ENCODE results near the gene DAPP1.

- TF ChIP-seq, protein P1, sequence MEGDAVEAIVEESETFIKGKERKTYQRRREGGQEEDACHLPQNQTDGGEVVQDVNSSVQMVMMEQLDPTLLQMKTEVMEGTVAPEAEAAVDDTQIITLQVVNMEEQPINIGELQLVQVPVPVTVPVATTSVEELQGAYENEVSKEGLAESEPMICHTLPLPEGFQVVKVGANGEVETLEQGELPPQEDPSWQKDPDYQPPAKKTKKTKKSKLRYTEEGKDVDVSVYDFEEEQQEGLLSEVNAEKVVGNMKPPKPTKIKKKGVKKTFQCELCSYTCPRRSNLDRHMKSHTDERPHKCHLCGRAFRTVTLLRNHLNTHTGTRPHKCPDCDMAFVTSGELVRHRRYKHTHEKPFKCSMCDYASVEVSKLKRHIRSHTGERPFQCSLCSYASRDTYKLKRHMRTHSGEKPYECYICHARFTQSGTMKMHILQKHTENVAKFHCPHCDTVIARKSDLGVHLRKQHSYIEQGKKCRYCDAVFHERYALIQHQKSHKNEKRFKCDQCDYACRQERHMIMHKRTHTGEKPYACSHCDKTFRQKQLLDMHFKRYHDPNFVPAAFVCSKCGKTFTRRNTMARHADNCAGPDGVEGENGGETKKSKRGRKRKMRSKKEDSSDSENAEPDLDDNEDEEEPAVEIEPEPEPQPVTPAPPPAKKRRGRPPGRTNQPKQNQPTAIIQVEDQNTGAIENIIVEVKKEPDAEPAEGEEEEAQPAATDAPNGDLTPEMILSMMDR (IDR thresholded peaks at IDR 0.05): no peak
- TF ChIP-seq POLR2AphosphoS5 (IDR thresholded peaks at IDR 0.05): no peak
Measured at GRCh38 chr4:99847362-99847976, 30.8 kb downstream of the DAPP1 start.
